Measurements from ENCODE around the gene OR51V1.
"Not testable (repeated sequence)": the region's sequence is repeated elsewhere in the genome, so short reads cannot be mapped to it uniquely, and the experiment has no call there.

The OR51V1 gene

GRCh38 chr11:5229796-5230195, 29.3 kb upstream of the OR51V1 start:
- no peak for DNase-seq

GRCh38 chr11:5229356-5229755, 28.9 kb upstream of the OR51V1 start:
- DNase-seq = no peak

GRCh38 chr11:5228124-5228523, 27.6 kb upstream of the OR51V1 start:
- no peak for DNase-seq

- DNase-seq = no peak
Measured at GRCh38 chr11:5227681-5228080, 27.2 kb upstream of the OR51V1 start.

GRCh38 chr11:5226732-5227310, 26.3 kb upstream of the OR51V1 start, which contains the start of gene HBB:
Gene HBB (minus strand): TSS chr11:5227071. CDS start chr11:5227021, 50 bp downstream.
- no peak for DNase-seq

GRCh38 chr11:5225480-5225871, 25.0 kb upstream of the OR51V1 start:
- no peak for DNase-seq

- DNase-seq = no peak
Measured at GRCh38 chr11:5224538-5225479, 24.3 kb upstream of the OR51V1 start.

GRCh38 chr11:5223686-5224085, 23.2 kb upstream of the OR51V1 start:
- DNase-seq = no peak

DNA sequence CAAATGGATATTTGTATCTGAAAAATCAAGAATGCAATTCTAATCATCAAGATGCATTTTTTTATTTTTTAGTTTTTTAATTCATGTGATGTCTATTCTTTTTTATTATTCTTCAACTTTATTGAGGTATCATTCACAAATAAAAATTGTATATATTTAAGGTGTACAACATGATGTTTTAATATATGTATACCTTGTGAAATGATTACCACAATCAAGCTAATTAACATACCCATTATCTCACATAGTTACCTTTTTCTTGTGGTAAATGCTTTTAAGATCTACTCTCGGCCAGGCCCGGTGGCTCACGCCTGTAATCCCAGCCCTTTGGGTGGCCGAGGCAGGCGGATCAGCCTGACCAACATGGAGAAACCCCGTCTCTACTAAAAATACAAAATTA, 22.7 kb upstream of the OR51V1 start:
- no peak for DNase-seq

GRCh38 chr11:5210376-5210885, 9.9 kb upstream of the OR51V1 start:
- no peak for DNase-seq

GRCh38 chr11:5204787-5205186, 4.3 kb upstream of the OR51V1 start:
- peak; percentile 16 for DNase-seq

DNA sequence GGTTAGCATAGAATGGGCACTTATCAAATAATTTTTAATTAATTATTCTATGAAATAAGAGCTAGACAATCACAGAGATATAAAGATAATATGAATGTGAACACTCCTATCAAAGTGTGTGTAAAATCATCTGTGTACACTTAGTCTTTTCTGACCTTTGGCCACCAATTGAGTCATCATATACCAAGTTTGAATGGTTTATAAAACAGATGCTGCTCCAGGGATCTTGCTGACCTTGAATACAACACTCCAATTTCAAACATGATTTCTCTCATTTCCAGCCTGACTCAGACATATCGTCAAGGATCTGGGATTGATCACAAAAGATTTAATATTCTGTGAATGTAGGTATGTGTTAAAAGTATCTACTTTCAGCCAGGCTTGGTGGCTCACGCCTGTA, 2.9 kb upstream of the OR51V1 start:
- DNase-seq = no peak

GRCh38 chr11:5198285-5198684, 2.2 kb downstream of the OR51V1 start:
- DNase-seq = no peak

DNA sequence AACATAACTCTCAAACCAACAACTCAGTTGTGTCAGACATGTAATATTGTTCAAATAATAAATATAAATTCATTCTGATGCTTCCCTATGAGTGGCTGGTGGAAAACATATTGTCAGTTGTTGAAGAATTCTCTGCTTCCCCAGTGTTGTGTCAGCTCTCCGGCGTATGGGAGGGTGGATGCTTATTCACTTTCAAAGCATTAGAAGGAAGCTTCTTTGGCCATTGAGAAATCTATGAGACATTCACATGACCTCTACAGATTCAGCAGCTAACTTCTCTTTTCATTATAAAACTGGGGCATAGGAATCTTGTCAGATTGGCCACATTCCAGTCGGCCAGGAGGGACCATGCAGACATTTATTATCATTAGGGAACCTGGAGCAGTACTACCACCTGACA, 2.9 kb downstream of the OR51V1 start:
- no peak for DNase-seq

DNA sequence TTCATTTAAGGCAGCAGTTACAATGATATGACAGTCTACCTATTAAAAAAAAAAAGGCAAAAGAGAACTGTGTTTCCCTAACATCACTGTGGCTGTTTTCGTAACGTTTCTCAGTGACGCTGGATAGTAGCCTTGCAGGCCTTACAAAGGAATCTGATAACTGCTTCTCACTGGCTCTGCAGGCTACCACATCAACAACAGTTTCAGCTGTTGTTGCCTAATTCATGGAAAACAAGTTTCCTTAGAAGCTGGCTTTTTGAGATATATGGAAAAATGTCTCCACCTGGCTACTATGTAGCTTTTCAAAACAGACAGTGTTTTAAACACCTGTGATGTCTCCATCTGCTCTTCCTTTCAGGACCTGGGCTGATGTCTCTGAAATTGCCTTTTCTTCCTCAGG, 3.8 kb downstream of the OR51V1 start:
- DNase-seq = no peak

GRCh38 chr11:5196067-5196466, 4.4 kb downstream of the OR51V1 start:
- no peak for DNase-seq

DNA sequence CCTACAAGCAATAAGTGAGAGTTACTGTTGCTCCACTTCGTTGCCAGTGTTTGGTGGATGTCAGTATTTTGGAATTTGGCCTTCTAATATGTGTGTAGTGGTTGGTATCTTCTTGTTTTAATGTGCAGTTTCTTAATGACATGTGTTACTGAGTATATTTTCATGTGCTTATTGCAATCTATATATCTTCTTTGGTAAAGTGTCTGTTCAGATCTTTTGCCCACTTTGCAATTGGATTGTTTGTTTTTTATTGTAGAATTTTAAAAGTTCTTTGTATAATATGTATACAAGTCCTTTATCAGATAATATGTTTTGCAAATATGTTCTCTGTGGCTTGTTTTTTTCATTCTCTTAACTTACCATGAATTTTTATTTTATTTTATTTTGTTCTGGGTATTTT, 7.7 kb downstream of the OR51V1 start:
- no peak for DNase-seq

- DNase-seq = no peak
Measured at GRCh38 chr11:5188201-5188600, 12.3 kb downstream of the OR51V1 start.

GRCh38 chr11:5178046-5178837, 22.2 kb downstream of the OR51V1 start:
- DNase-seq = no peak

- no peak for DNase-seq
Measured at GRCh38 chr11:5174934-5175333, 25.5 kb downstream of the OR51V1 start.

DNA sequence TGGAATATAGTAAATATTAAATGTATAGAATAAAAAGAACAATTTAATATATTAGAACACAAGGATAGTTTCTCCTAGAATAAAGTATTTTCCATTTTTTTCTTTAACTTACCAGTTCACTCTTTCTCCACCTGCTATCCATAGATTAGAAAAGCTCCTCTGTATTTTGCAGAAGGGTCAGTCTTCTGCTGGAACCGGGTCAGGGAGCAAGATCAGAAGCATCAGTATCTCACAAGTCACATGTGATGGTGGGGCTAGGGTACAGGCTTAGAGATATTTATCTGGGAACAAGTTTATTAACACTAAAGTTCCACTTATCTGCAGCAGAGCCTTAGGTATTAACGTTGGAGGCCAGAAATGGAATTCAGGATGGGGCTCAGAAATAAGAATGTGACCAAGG, 28.6 kb downstream of the OR51V1 start:
- no peak for DNase-seq

GRCh38 chr11:5165898-5166297, 34.6 kb downstream of the OR51V1 start:
- not testable (repeated sequence) for DNase-seq

DNA sequence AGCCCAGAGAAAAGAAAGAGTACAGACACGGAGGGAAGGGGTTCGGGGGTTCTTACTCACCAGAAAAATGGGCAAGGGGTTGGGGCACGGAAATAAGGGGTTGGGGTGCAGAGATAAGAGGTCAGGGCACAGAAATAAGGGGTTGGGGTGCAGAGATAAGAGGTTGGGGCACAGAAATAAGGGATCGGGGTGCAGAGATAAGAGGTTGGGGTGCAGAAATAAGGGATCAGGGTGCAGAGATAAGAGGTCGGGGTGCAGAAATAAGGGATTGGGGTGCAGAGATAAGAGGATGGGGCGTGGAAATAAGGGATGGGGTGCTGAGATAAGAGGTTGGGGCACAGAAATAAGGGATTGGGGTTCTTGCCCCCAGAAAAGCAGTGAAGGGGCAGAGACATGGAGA, 35.7 kb downstream of the OR51V1 start:
- not testable (repeated sequence) for DNase-seq

All from NCI-H146 (cell line).